ENCODE data around the gene CTIF.
A peak's percentile ranks its signal among the peaks of the same experiment; 100 is the strongest.

Gene CTIF

GRCh38 chr18:48773821-48774220, 235.0 kb downstream of the CTIF start:
- DNase-seq (ENCODE audit: low read depth in 2 of 2) = no peak

GRCh38 chr18:48774941-48775340, 236.1 kb downstream of the CTIF start:
- DNase-seq (ENCODE audit: low read depth in 2 of 2) = no peak

GRCh38 chr18:48775372-48776155, 236.7 kb downstream of the CTIF start:
- DNase-seq (ENCODE audit: low read depth in 2 of 2) = no peak

DNA sequence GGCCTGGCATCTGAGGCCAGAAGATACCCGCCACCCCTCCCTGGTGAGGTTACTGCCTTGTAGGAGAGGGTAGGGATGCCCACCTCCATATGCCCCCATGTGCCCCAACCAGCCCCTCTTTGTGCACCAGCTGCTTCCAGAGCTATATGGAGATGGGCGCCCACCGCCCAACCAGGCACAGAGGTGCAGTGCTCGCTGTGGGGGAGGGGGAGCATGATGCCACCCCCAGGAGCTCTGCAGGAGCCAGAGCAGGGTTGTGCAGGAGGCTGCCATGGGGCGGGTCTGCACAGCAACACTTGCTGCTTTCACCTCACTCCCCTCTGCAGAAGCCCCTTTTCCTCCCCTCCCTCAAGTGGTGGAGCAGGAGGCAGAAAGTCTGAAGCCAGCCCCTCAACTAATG, 237.3 kb downstream of the CTIF start:
- DNase-seq (ENCODE audit: low read depth in 2 of 2) = no peak

DNA sequence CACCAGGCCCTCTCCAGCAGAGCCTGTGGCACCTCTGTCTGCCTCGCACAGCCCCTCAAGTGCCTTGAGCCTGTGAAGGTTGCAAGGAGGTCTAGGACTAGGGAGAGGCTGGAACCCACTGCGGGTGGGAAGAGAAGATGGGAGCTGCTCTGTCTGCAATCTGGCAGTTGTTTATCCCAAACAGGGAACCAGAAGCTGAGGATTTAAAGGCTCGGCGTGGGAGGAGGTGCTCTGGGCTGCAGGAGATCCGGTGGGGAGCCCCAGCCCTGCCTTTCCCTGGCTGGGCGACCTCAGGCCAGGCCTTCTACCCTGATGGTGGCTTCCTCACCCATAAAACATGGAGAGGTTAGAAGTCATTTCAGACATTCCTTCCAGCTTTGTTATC, 237.8 kb downstream of the CTIF start:
- DNase-seq (ENCODE audit: low read depth in 2 of 2) = no peak

DNA sequence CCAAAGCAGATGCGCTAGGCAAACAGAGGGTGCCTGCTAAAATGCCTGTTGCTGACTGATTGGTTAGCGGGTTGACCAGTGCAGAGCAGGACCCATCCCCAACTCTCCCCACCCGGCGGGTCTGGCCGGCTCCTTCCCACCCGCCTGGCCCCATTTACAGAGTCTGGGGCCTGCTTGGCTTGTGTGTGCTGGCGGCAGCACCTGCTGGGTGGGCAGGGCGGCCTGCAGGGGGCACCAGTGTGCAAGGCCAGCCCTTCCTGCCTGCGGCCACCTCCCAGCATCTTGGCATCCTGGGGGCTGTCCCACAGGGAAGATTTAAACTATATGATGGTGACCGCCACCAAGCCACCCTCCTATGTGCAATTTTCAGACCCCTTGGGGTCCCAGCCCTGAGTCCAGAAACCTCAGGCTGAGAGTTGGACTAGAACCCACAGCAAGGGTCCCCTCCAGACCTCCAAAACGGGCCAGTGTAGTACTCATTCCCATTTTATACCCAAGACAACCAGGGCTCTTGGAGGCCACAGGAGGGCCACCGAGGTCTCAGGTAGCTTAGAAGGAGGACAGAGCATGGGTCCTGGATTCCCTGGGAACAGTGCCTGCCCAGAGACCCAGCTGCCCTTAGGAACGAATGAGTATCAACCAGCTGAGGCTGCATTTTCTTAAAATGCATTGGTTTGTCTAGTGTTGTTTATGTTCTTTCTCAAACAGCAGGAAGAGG, 238.4 kb downstream of the CTIF start:
- DNase-seq (ENCODE audit: low read depth in 2 of 2) = peak; percentile 51 to 54

- no peak for DNase-seq (ENCODE audit: low read depth in 2 of 2)
Observed at GRCh38 chr18:48777744-48778116, 238.9 kb downstream of the CTIF start.

GRCh38 chr18:48778344-48779011, 239.6 kb downstream of the CTIF start:
- DNase-seq (ENCODE audit: low read depth in 2 of 2) = no peak

- no peak for DNase-seq (ENCODE audit: low read depth in 2 of 2)
Observed at GRCh38 chr18:48779462-48779861, 240.6 kb downstream of the CTIF start.

DNA sequence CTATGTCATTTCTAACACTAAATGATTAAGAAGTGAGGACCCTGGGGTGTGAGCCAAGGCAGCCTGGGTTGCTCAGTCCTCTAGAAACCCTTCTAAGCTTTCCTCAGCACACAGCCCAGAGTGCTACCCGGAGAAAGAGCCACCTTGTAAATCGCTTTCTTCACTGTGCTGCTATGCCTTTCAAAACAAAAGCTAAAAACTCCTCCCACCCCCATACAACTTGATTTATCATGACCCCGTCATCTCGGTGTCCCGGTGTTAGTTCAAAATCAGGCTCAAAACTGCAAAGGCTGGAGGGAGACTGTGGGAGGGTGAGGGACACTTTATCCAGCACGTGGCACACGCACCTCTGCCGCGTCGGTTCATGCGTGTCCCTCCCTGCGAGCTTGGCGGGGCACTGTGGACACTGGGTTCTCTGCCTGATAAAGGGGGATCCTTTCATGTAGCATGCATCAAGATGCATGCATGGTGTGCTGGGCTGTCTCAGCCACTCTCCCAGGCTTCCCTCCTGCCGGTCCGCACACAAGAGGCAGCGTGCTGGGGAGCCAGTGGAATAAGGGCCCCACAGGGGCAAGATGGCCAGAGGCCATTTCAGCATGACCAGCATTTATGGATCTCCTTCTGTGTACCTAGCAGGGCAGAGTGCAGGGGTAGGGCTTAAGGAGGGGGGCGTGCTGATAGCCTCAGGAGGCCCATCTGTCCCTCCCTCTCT, 241.5 kb downstream of the CTIF start:
- no peak for DNase-seq (ENCODE audit: low read depth in 2 of 2)

- no peak for DNase-seq (ENCODE audit: low read depth in 2 of 2)
Observed at GRCh38 chr18:48780913-48781162, 242.0 kb downstream of the CTIF start.

GRCh38 chr18:48781163-48781987, 242.5 kb downstream of the CTIF start:
- no peak for DNase-seq (ENCODE audit: low read depth in 2 of 2)

DNA sequence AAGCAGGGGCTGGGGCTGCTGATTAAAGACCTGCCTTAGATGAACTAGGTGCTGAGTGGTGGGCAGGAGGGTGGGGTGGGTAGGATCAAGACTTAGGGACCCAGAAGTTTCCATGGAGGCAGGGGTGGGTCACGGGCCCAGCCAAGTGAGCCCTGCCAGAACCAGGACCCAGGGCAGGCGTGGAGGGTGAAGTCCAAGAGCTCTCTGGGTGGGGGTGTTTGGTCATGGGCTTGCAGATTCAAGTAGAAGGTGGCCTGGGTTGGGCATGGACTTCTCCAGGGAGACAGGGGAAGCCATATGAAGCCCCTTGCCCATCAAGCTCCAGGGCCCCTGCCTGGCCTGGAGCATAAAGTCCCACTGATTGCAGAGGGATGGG, 243.1 kb downstream of the CTIF start:
- no peak for DNase-seq (ENCODE audit: low read depth in 2 of 2)

DNA sequence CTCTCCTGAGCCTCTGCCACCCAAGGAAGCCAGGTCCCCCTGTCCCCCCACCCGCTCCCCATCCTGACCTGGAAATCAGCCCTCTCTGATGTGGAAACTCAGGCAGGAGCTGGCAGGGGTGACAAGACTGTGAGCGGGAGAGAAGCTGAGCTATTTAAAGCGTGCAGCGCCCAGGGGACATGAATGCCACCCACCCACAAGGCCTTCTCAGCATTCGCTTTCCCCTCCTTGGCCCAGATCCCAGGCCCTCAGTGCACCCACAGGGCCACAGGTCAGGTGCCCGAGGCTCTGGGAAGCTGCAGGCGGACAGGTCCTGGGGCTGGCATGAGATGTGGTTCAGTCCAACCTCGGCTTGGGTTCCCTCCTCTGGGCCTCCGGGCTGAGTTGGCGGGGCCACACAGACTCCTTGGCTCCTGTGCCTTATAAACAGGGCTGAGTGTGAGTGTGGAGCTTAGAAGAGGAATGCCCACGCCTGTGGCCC, 243.6 kb downstream of the CTIF start:
- DNase-seq (ENCODE audit: low read depth in 2 of 2) = no peak

DNA sequence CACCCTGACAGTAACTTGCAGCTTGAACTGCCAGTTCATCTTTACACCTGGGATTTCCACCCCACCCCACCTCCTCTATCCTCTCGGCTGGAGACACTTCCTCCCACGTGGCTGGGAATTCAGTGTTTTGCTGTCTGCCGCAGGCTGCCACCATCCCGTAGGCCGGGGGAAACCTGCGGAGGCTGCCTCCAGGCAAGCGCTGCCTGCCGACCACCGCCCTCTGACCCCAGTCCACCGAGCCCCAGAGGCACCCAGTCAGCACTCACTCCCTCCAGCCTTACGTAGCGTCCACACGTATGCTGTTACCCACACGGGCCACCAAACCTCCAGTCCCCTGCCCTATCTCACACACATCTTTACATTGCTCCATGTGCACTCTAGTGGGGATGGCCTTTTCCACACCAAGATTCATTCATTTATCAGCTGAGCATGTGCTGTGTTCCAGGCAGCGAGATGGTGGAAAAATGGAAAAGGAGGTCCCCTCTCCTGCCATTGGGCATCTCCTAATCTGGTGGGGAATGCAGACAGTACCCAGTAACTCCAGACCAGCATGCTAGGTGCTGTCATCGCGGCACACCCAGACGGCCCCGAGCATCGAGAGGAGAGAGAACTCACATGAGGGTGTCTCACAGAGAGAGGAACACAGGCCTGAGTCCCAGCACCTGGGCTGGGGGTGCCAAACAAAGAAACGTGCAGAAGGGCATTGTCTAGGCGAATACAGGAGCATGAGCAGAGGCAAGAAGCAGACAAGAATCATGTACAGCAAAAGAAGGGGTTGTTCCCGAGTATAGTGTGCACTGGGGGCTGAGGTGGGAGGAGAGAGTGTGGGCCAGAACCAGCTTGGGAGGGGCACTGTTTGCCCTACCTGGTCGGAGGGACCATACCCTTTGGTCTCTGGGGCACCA, 245.0 kb downstream of the CTIF start:
- no peak for DNase-seq (ENCODE audit: low read depth in 2 of 2)

GRCh38 chr18:48784656-48785055, 245.8 kb downstream of the CTIF start:
- DNase-seq (ENCODE audit: low read depth in 2 of 2) = no peak

GRCh38 chr18:48785091-48785614, 246.3 kb downstream of the CTIF start:
- DNase-seq (ENCODE audit: low read depth in 2 of 2) = no peak

GRCh38 chr18:48785736-48786454, 247.1 kb downstream of the CTIF start:
- no peak for DNase-seq (ENCODE audit: low read depth in 2 of 2)

DNA sequence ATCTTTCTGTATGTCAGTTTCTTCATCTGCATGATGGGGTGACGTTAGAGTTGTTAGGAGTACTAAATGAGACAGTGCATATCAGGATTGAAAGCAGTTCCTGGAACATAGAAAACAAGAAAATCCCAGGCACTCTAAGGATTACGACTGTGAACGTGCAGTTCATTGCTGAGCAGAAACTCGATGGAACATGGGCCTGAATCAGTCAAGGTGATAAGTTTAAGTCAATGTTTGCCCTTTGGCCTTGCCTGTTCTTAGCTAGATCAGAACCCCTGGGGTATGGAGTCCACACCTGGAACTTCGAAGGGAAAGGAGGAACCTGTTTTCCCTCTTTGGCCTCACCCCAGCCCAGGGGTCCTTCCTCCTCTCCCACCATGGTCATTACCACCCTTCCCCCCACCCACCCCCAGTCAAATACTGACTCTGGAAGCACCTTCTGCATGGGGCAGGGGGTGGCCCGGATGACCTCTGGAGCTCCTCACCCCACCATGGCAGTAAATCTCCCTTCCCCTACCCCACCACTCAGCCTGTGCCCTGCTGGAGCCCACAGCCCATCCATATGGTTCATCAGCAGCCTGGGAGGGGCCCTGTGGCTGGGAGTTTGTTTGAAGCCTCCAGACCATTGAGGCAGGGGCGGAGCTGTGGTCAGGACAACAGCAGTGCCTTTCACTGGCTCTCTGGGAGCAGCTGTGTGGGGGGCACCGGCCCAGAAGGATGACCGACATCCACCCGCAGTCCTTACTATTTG, 247.8 kb downstream of the CTIF start:
- DNase-seq (ENCODE audit: low read depth in 2 of 2) = no peak

Measured in activated CD4-positive, alpha-beta T cell treated with anti-CD3 and anti-CD28 coated beads for 24 hours (primary cell).